HG02973 (cell line): ENCODE results near the gene MB21D2.
A peak's percentile ranks its signal among the peaks of the same experiment; 100 is the strongest.

Experiments
- ATAC-seq: cut with Tn5 transposase; IDR thresholded peaks from one replicate; pipeline ENCODE4 v1.9.1; 2021; ENCODE audit warnings: moderate library complexity; ENCODE audit not compliant: unreplicated experiment

Gene MB21D2

GRCh38 chr3:192894676-192895075, 23.0 kb downstream of the MB21D2 start:
- ATAC-seq: no peak

DNA sequence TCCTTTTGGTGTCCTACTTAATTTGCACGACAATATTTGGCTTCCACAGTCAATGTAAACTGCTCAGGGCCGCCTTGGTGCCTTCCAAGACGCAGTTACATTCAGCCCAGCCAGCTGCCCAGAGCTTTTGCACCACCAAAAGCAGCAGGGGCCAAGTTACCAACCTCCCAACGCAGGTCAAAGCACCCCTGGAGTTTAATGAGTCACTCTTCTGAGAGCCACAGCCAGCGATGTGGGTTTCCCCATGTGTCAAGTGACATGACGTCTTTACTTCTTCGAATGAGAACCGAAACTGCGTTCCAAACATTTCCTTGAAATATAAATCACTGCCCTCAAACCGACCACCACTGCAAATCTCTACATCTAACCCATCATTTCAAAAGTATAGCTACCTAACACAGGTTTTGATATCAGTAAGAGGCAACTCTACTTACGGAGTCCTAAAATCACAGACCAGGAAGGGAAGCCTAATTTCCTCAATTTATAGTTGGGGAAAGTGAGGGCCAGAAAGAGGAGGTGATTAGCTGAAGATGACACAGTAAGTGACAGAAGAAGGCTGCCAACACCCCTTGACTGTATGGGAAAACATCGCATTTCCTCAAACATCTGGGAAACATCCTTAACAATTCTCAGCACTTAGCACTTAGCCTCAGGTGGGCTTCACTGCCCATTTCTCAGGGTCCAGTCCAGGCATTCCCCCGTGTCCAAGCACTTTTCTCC, 24.5 kb downstream of the MB21D2 start:
- peak; percentile 97 for ATAC-seq

GRCh38 chr3:192890347-192891335, 27.0 kb downstream of the MB21D2 start:
- ATAC-seq: no peak

DNA sequence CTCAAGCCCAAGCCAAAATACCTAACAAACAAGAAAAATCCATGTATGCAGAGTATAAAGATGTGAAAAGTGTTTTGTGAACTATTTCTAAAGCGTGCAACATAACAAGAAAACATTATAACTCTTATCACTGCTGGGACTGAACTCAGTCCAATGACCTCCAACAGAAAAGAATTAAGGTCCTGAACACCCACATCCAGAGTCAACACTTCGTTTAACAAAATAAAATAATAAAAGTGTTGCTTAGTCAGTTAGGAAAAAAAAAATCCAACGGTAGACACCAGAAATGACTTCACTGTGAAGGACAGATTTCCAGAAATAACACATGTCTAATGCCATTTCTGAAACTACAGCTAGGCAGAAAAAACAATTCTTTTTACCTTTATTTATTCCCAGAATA, 28.0 kb downstream of the MB21D2 start:
- ATAC-seq: no peak

DNA sequence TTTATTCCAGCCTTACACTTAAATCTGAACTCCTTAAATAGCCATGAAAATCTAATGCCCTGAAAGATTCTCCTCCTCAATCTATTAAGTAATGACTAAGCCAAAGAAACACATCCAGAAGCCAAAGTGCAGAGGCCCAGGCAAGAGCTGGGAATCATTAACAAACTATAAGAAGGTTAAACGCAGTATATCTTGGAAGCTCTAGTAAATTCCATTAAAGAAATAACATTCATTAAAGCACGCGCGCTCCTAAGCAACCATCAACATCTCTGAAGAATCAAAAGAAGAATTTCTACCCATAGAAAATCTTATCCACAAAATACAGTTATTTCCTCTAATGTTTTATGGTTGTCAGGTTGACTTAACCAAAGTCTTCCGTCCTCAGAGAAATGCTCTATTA, 29.5 kb downstream of the MB21D2 start:
- no peak for ATAC-seq

DNA sequence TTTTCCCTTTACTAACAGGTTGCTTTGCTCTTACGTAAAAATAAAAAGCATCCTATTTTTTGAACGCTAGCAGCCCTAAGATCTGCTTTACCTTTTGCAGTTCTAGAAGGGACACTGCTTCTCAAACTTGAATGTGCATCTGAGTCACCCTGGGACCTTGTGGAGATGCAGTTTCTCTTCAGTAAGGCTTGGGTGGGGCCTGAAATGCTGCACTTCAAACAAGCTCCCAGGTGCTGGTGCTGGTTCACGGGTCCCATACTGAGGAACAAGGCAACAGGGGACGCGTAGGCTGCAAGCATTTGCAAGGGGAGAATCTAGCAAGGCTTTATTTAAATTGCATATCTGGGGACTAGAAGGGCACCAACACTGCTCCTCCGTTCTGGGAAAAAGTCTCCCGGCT, 30.0 kb downstream of the MB21D2 start:
- no peak for ATAC-seq

- no peak for ATAC-seq
Observed at GRCh38 chr3:192887047-192887446, 30.6 kb downstream of the MB21D2 start.

DNA sequence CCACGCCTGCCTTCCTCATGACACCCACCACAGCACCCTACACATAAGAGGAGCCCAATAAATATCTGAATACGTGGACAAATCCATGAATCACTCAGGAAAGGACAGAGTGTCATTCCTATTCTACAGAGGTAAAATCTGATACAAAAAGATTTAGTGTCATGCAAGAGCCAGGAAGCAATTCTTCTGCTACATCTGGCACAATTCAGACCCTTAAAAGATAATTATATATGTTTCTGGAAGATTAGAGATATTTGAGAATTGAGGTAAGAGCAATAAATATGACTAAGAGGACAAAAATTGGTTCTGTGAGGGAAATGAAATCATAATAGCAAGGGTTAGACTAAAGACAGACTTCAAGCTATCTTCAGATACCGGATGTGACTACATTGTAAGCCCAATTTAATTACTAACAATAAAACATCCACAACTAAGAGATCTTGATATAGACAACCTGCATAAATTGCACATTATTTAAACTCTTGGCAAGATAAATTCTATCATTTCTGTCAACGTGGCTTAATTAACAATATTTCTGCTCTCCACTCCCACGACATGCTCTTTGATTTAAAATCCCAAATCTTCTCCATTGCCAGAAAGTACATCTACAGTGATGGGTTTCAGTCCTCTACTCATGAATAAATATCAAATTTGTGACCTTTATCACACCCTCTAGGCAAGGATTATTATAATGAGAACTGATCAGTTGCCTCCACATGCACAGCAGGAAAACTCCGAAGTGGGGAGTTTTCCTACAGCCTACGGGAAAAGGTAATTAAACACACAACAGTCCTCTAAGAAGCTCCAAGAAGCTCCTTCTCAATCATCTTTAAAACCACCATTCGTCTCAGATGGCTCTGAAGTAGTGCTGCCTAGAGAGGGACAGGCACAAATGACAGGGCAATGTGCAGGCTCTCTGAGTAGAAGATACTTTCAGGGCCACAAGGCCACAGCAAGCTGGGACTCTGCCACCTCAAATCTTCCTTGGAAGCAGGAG, 32.6 kb downstream of the MB21D2 start:
- no peak for ATAC-seq

DNA sequence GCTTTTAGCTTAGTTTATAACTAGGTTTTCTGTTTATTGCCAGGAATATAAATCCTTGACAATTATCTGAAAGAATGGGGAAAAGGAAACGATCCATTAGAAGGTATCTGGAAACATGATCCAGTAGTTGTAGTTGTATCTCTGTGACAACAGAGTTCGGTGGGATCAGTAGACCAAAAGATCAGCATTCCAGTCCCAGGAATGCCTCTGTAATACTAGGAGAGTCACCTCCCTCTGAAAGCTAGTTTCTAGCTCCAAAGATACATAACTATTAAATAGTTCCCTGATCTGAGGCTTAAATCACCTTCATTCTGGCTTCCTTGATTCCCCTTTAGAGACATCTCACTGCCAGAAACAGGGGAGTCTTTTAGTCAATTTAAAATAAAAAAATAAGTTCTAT, 34.1 kb downstream of the MB21D2 start:
- ATAC-seq: no peak

- ATAC-seq: no peak
Observed at GRCh38 chr3:192881159-192881786, 36.4 kb downstream of the MB21D2 start.

- no peak for ATAC-seq
Observed at GRCh38 chr3:192880313-192880712, 37.3 kb downstream of the MB21D2 start.

GRCh38 chr3:192879346-192880031, 38.2 kb downstream of the MB21D2 start:
- ATAC-seq: no peak

DNA sequence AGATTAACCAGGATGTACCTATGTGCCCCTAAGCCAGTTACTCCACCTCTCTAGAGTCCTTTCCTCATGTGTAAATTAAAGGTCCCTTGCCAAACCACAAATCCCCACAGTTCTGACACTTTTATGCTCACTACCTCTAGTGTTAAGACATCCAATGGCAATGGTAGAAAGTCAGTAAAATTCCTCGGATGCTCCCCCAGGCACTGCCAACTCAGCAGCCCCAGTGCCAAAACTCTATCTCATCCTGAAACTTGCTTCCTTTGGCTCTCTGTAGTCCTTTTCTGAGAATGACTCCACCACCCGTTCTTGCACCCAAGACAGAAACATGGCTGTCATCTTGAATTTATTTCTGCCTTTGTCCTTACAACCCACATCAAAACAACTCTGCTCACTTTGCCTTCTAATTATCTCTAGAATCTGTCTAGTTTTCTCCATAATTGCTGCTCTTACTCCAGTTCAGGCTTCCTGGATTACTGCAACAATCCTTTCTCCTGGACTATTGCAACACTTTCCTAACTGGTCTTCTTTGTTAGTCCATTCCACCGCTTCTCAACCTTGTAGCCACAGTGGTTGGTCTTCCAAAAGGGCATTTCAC, 41.6 kb downstream of the MB21D2 start:
- ATAC-seq: no peak

DNA sequence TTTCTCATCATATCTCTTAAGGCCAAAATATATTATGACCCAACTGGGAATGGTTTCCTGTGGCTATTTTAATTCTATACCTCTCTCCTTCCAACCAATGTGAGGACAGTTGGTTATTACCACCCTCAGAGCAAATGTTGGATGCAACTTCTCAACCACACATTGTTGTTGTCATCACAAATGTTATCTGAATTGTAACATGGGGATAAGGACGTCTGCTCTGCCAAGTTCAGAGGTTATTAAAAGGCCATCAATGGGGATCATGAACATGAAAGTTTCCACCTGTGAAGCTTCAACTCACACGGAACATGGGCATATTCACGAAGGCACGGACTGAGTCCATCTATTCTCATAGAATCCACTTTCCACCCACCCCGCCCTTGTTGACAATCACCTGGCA, 46.8 kb downstream of the MB21D2 start:
- ATAC-seq: no peak

- no peak for ATAC-seq
Observed at GRCh38 chr3:192869131-192870031, 48.3 kb downstream of the MB21D2 start.

DNA sequence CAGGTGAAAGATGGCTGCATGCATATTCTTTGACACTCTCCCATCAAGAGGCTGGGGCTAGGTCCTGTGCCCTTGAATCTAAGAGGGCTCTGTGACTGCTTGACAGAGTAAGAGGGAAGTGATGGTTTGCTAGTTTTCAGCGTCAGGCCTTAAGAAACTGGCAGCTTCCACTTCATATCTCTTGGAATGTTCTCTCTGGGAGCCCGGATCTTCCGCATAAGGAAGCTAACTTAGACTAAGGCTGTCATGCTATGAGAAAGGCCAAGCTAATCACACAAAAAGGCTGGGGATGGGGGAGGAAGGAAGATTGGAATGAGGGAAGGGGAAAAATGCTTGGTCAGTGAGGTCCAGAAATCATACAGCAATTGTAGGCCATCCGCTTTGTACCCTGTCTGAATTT, 50.0 kb downstream of the MB21D2 start:
- no peak for ATAC-seq

DNA sequence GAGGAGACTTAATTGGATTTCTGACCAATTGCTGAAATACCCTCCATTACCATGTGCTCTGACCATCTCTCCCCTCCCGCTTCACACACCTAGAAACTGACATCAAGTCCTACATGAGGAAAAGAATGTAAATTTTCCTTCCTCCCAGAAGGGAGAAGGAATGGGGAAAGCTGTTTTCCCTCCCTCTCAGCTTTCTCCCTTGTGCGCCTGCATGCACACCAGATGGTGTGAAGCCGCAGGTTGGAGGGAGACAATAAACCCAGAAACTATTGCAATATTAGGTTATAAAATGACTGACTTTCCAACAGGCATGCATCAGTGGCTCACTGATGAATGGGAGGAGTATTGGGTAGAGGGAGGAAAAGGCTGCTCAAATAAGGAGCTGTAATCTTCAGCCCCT, 50.9 kb downstream of the MB21D2 start:
- no peak for ATAC-seq

GRCh38 chr3:192864941-192865340, 52.7 kb downstream of the MB21D2 start:
- ATAC-seq: peak; percentile 79

GRCh38 chr3:192863091-192863420, 54.6 kb downstream of the MB21D2 start:
- ATAC-seq: no peak
